ENCODE measurements around the gene TRA2B. TPM values are rescaled to one million over a fixed set of nuclear protein-coding genes. Genes with fewer than 3 reads are reported as not detected.
"Not testable (repeated sequence)": the region's sequence is repeated elsewhere in the genome, so short reads cannot be mapped to it uniquely, and the experiment has no call there.

TRA2B gene
- total and polyA plus RNA-seq, 7 experiments from 2014 or later = 182 to 673 (median 216) TPM

DNA sequence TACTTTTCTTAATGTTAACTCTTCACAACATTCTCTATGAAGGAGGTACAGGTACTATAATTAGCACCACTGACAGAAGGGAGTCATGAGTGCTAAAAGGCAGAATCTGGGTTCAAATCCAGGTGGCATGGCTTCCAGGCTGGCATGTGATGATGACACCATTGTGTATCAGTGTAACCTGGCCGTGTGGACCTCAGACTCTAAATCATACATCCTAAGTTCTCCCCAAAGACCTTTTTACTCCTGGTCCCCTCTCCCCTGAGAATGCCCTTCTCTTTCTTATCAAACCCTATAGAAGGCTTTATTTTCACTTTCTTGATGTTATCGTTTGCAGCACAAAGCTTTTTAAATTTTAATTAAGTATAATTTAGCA lies 26.8 kb downstream of the TRA2B start:
- H3K4me3 ChIP-seq (ENCODE audit: low read length); H3K27me3 ChIP-seq (ENCODE audit: control insufficient read depth in 2 of 2, insufficient read depth in 2 of 2, low read length in 2 of 2); CTCF ChIA-PET; H3K9me3 Mint-ChIP-seq; intact Hi-C loops (cut with micrococcal nuclease); H3K9me3 ChIP-seq (ENCODE audit: control insufficient read depth in 2 of 3, low read length in 3 of 3); H3K4me1 ChIP-seq (ENCODE audit: control insufficient read depth in 2 of 2, insufficient read depth in 2 of 2, low read length in 2 of 2); H3K27ac ChIP-seq (ENCODE audit: low read depth, low read length); H3K4me3 Mint-ChIP-seq; DNase-seq; H3K27me3 Mint-ChIP-seq: not testable (repeated sequence)
- H3K27ac Mint-ChIP-seq = peak overlapping the region in 6 of 9 donors; percentile 28 to 61 (median 54)
- POLR2A ChIA-PET = interaction anchor here (1.4 kb wide), 1 partner anchor 32 kb away, joined by 3 read pairs; no protein-coding TSS in a partner anchor
- peaks cover 4 to 12% (median 7%) of the 10 kb centered on the region in 7 donors for H3K4me1 Mint-ChIP-seq
- peaks cover 4 to 18% (median 6%) of the 10 kb centered on the region in 5 donors for H3K36me3 Mint-ChIP-seq
- peaks cover 0 to 20% (median 14%) of the 10 kb centered on the region in 3 experiments for H3K36me3 ChIP-seq (ENCODE audit: control insufficient read depth in 2 of 3, insufficient read depth in 3 of 3, low read length in 3 of 3)
- ATAC-seq = peak; percentile 0

- ATAC-seq = peak; percentile 17
- H3K4me1 ChIP-seq (ENCODE audit: control insufficient read depth in 2 of 2, insufficient read depth in 2 of 2, low read length in 2 of 2); POLR2A ChIA-PET; H3K9me3 Mint-ChIP-seq; CTCF ChIA-PET; H3K9me3 ChIP-seq (ENCODE audit: control insufficient read depth in 2 of 3, low read length in 3 of 3); DNase-seq; H3K27me3 ChIP-seq (ENCODE audit: control insufficient read depth in 2 of 2, insufficient read depth in 2 of 2, low read length in 2 of 2); intact Hi-C loops (cut with micrococcal nuclease); H3K27me3 Mint-ChIP-seq; H3K27ac ChIP-seq (ENCODE audit: low read depth, low read length); H3K4me3 ChIP-seq (ENCODE audit: low read length): not testable (repeated sequence)
- peak overlapping the region in 1 of 10 donors; percentile 4 for H3K4me3 Mint-ChIP-seq
- H3K27ac Mint-ChIP-seq = peak overlapping the region; percentile 20 to 67 (median 54)
- H3K4me1 Mint-ChIP-seq = peaks cover 4 to 12% (median 7%) of the 10 kb centered on the region in 7 donors
- peaks cover 2 to 13% (median 4%) of the 10 kb centered on the region in 5 donors for H3K36me3 Mint-ChIP-seq
- H3K36me3 ChIP-seq (ENCODE audit: control insufficient read depth in 2 of 3, insufficient read depth in 3 of 3, low read length in 3 of 3) = peaks cover 0 to 14% (median 9%) of the 10 kb centered on the region in 3 experiments
Measured at GRCh38 chr3:185910322-185911075, 27.3 kb downstream of the TRA2B start.

DNA sequence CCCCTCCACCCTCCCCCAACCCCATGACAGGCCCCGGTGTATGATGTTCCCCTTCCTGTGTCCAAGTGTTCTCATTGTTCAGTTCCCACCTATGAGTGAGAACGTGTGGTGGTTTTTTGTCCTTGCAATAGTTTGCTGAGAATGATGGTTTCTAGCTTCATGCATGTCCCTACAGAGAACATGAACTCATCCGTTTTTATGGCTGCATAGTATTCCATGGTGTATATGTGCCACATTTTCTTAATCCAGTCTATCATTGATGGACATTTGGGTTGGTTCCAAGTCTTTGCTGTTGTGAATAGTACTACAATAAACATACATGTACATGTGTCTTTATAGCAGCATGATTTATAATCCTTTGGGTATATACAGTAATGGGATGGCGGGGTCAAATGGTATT lies 27.9 kb downstream of the TRA2B start:
- DNase-seq; H3K27me3 ChIP-seq (ENCODE audit: control insufficient read depth in 2 of 2, insufficient read depth in 2 of 2, low read length in 2 of 2); H3K4me3 ChIP-seq (ENCODE audit: low read length); POLR2A ChIA-PET; H3K4me3 Mint-ChIP-seq; H3K27ac ChIP-seq (ENCODE audit: low read depth, low read length); H3K9me3 Mint-ChIP-seq; H3K9me3 ChIP-seq (ENCODE audit: control insufficient read depth in 2 of 3, low read length in 3 of 3); H3K27me3 Mint-ChIP-seq; H3K4me1 ChIP-seq (ENCODE audit: control insufficient read depth in 2 of 2, insufficient read depth in 2 of 2, low read length in 2 of 2); ATAC-seq; CTCF ChIA-PET; intact Hi-C loops (cut with micrococcal nuclease): not testable (repeated sequence)
- H3K36me3 ChIP-seq (ENCODE audit: control insufficient read depth in 2 of 3, insufficient read depth in 3 of 3, low read length in 3 of 3) = peaks cover 0 to 10% (median 3%) of the 10 kb centered on the region in 3 experiments
- Mint-ChIP-seq H3K27ac (peak overlapping the region in 7 of 9 donors; percentile 7 to 61 (median 54)), H3K36me3 (peaks cover 0 to 12% (median 3%) of the 10 kb centered on the region in 5 donors), H3K4me1 (peaks cover 0 to 12% (median 7%) of the 10 kb centered on the region in 7 donors)

- CTCF ChIA-PET = no interaction called here
- intact Hi-C loops (cut with micrococcal nuclease) = no loop called here
- Histone ChIP-seq H3K27ac (ENCODE audit: low read depth, low read length) (no peak overlapping the region), H3K4me1 (ENCODE audit: control insufficient read depth in 2 of 2, insufficient read depth in 2 of 2, low read length in 2 of 2) (no peaks in the 10 kb centered on the region), H3K4me3 (ENCODE audit: low read length) (no peak overlapping the region), H3K27me3 (ENCODE audit: control insufficient read depth in 2 of 2, insufficient read depth in 2 of 2, low read length in 2 of 2) (no peaks in the 10 kb centered on the region), H3K36me3 (ENCODE audit: control insufficient read depth in 2 of 3, insufficient read depth in 3 of 3, low read length in 3 of 3) (no peaks in the 10 kb centered on the region), H3K9me3 (ENCODE audit: control insufficient read depth in 2 of 3, low read length in 3 of 3) (no peaks in the 10 kb centered on the region)
- no peak overlapping the region for H3K27ac Mint-ChIP-seq
- H3K4me1 Mint-ChIP-seq = no peaks in the 10 kb centered on the region
- peaks cover 0 to 9% (median 5%) of the 10 kb centered on the region in 5 donors for H3K27me3 Mint-ChIP-seq
- ATAC-seq = peak; percentile 49
- POLR2A ChIA-PET = no interaction called here
- peaks cover 0 to 21% (median 10%) of the 10 kb centered on the region in 11 donors for H3K9me3 Mint-ChIP-seq
- peaks cover 0 to 11% (median 4%) of the 10 kb centered on the region in 5 donors for H3K36me3 Mint-ChIP-seq
- DNase-seq = no peak
- no peak overlapping the region for H3K4me3 Mint-ChIP-seq
Measured at GRCh38 chr3:185900228-185900627, 37.6 kb downstream of the TRA2B start.

GRCh38 chr3:185896636-185897035 lies 41.2 kb downstream of the TRA2B start:
- H3K4me1 ChIP-seq (ENCODE audit: control insufficient read depth in 2 of 2, insufficient read depth in 2 of 2, low read length in 2 of 2) = no peaks in the 10 kb centered on the region
- no peaks in the 10 kb centered on the region for H3K9me3 ChIP-seq (ENCODE audit: control insufficient read depth in 2 of 3, low read length in 3 of 3)
- H3K36me3 ChIP-seq (ENCODE audit: control insufficient read depth in 2 of 3, insufficient read depth in 3 of 3, low read length in 3 of 3) = no peaks in the 10 kb centered on the region
- intact Hi-C loops (cut with micrococcal nuclease) = no loop called here
- Mint-ChIP-seq H3K27me3 (peaks cover 0 to 6% (median 0%) of the 10 kb centered on the region in 5 donors), H3K4me1 (no peaks in the 10 kb centered on the region), H3K9me3 (peaks cover 0 to 21% (median 10%) of the 10 kb centered on the region in 11 donors), H3K27ac (no peak overlapping the region), H3K4me3 (no peak overlapping the region), H3K36me3 (peaks cover 0 to 11% (median 3%) of the 10 kb centered on the region in 5 donors)
- no peak for ATAC-seq
- DNase-seq = no peak
- no peaks in the 10 kb centered on the region for H3K27me3 ChIP-seq (ENCODE audit: control insufficient read depth in 2 of 2, insufficient read depth in 2 of 2, low read length in 2 of 2)
- POLR2A ChIA-PET = no interaction called here
- CTCF ChIA-PET = no interaction called here
- no peak overlapping the region for H3K4me3 ChIP-seq (ENCODE audit: low read length)
- no peak overlapping the region for H3K27ac ChIP-seq (ENCODE audit: low read depth, low read length)

DNA sequence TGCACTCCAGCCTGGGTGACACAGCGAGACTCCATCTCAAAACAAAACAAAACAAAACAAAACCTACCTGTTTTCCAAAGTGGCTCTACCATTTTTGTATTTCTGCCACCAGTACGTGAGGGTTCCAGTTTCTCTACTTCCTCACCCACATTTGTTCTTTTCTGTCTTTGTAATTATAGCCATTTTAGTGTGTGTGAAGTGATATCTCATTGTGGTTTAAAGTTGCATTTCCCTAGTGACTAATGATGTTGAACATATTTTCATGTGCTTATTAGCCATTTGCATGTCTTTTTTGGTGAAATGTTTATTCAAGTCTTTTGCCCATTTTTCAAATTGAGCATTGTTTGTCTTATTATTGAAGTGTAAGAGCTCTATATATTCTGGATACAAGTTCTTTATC lies 50.7 kb downstream of the TRA2B start:
- Mint-ChIP-seq H3K27me3 (peaks cover 0 to 4% (median 4%) of the 10 kb centered on the region in 5 donors), H3K27ac (no peak overlapping the region), H3K4me3 (no peak overlapping the region), H3K36me3 (no peaks in the 10 kb centered on the region), H3K4me1 (peaks cover 0 to 1% (median 0%) of the 10 kb centered on the region in 7 donors), H3K9me3 (peaks cover 0 to 2% (median 0%) of the 10 kb centered on the region in 11 donors)
- Histone ChIP-seq H3K36me3 (ENCODE audit: control insufficient read depth in 2 of 3, insufficient read depth in 3 of 3, low read length in 3 of 3) (no peaks in the 10 kb centered on the region), H3K27me3 (ENCODE audit: control insufficient read depth in 2 of 2, insufficient read depth in 2 of 2, low read length in 2 of 2) (no peaks in the 10 kb centered on the region), H3K4me3 (ENCODE audit: low read length) (no peak overlapping the region), H3K27ac (ENCODE audit: low read depth, low read length) (no peak overlapping the region), H3K9me3 (ENCODE audit: control insufficient read depth in 2 of 3, low read length in 3 of 3) (no peaks in the 10 kb centered on the region), H3K4me1 (ENCODE audit: control insufficient read depth in 2 of 2, insufficient read depth in 2 of 2, low read length in 2 of 2) (no peaks in the 10 kb centered on the region)
- intact Hi-C loops (cut with micrococcal nuclease) = no loop called here
- ATAC-seq = no peak
- CTCF ChIA-PET = no interaction called here
- POLR2A ChIA-PET = no interaction called here
- no peak for DNase-seq

GRCh38 chr3:185884641-185885040 lies 53.2 kb downstream of the TRA2B start:
- intact Hi-C loops (cut with micrococcal nuclease) = no loop called here
- H3K4me1 Mint-ChIP-seq = peaks cover 0 to 1% (median 0%) of the 10 kb centered on the region in 7 donors
- H3K27ac Mint-ChIP-seq = no peak overlapping the region
- Histone ChIP-seq H3K4me3 (ENCODE audit: low read length) (no peak overlapping the region), H3K9me3 (ENCODE audit: control insufficient read depth in 2 of 3, low read length in 3 of 3) (no peaks in the 10 kb centered on the region), H3K4me1 (ENCODE audit: control insufficient read depth in 2 of 2, insufficient read depth in 2 of 2, low read length in 2 of 2) (no peaks in the 10 kb centered on the region), H3K36me3 (ENCODE audit: control insufficient read depth in 2 of 3, insufficient read depth in 3 of 3, low read length in 3 of 3) (no peaks in the 10 kb centered on the region), H3K27ac (ENCODE audit: low read depth, low read length) (no peak overlapping the region), H3K27me3 (ENCODE audit: control insufficient read depth in 2 of 2, insufficient read depth in 2 of 2, low read length in 2 of 2) (no peaks in the 10 kb centered on the region)
- H3K27me3 Mint-ChIP-seq = peaks cover 4 to 13% (median 5%) of the 10 kb centered on the region in 5 donors
- DNase-seq (no peak), ATAC-seq (no peak)
- H3K4me3 Mint-ChIP-seq = no peak overlapping the region
- H3K9me3 Mint-ChIP-seq = peaks cover 0 to 2% (median 0%) of the 10 kb centered on the region in 11 donors
- ChIA-PET CTCF (no interaction called here), POLR2A (no interaction called here)
- no peaks in the 10 kb centered on the region for H3K36me3 Mint-ChIP-seq
